SU-DHL-6 (cell line): ENCODE results near the gene ALCAM.

Experiments
- H2AFZ ChIP-seq: fragments of 200-600 bp; sonication (generic); 2 replicates; pipeline ENCODE4 v1.6.1; 2014; ENCODE audit warnings: low read depth, mild to moderate bottlenecking, moderate library complexity, mixed read lengths, antibody characterized with exemption, low read length; ENCODE audit not compliant: severe bottlenecking
- H3F3A ChIP-seq: fragments of 200-600 bp; shearing (Covaris generic); 2 replicates; pipeline ENCODE4 v1.6.0; 2016; ENCODE audit warnings: antibody characterized with exemption, mild to moderate bottlenecking; ENCODE audit not compliant: insufficient read depth
- H3K27ac ChIP-seq: fragments of 200-600 bp; sonication (generic); 2 replicates; pipeline ENCODE4 v1.5.1; 2016; ENCODE audit warnings: low read depth, mild to moderate bottlenecking, low read length, moderate library complexity, mixed read lengths
- H3K27me3 ChIP-seq: fragments of 200-600 bp; sonication (generic), shearing (Covaris generic); 2 replicates; pipeline ENCODE4 v1.6.0; 2014; ENCODE audit warnings: mild to moderate bottlenecking, low read length
- H3K36me3 ChIP-seq: fragments of 200-600 bp; sonication (generic); 2 replicates; pipeline ENCODE4 v1.6.1; 2014; ENCODE audit warnings: mild to moderate bottlenecking, low read length, mixed read lengths
- H3K4me2 ChIP-seq: fragments of 300-600, 200-600 bp; shearing (Covaris generic), sonication (generic); 2 replicates; pipeline ENCODE4 v1.6.0; 2014; ENCODE audit warnings: low read length, low read depth, mild to moderate bottlenecking; ENCODE audit not compliant: poor library complexity, severe bottlenecking
- H3K4me3 ChIP-seq: fragments of 200-600 bp; sonication (generic); 2 replicates; pipeline ENCODE4 v1.5.1; 2014; ENCODE audit warnings: antibody characterized with exemption, low read length, mild to moderate bottlenecking, mixed read lengths; ENCODE audit not compliant: insufficient read depth, poor library complexity, severe bottlenecking
- H3K79me2 ChIP-seq: fragments of 200-600 bp; sonication (generic); 2 replicates; pipeline ENCODE4 v1.6.1; 2014; ENCODE audit warnings: mild to moderate bottlenecking, low read length, moderate library complexity; ENCODE audit not compliant: insufficient read depth
- H3K9ac ChIP-seq: fragments of 200-600 bp; sonication (generic); 2 replicates; pipeline ENCODE4 v1.7.0; 2014; ENCODE audit warnings: mild to moderate bottlenecking, low read length
- H3K9me2 ChIP-seq: fragments of 200-600 bp; sonication (generic); replicated peaks from 2 replicates; pipeline ENCODE4 v1.6.1; 2014; ENCODE audit warnings: low read length; ENCODE audit not compliant: insufficient read depth
- H3K9me3 ChIP-seq: fragments of 200-600 bp; sonication (generic); 2 replicates; pipeline ENCODE4 v1.6.1; 2014; ENCODE audit warnings: low read length, mixed read lengths; ENCODE audit not compliant: insufficient read depth
- H4K20me1 ChIP-seq: fragments of 200-600 bp; sonication (generic); 2 replicates; pipeline ENCODE4 v1.6.1; 2014; ENCODE audit warnings: low read depth, mild to moderate bottlenecking, antibody characterized with exemption, low read length, moderate library complexity, mixed read lengths
- EZH2phosphoT487 ChIP-seq: fragments of 200-600 bp; sonication (generic), shearing (Covaris generic); conservative IDR thresholded peaks from 2 replicates; pipeline ENCODE4 v1.6.1; 2018; ENCODE audit warnings: mild to moderate bottlenecking, antibody characterized with exemption, low read length, moderate library complexity, mixed read lengths
- TF ChIP-seq, protein P1 (sequence below): fragments of 200-600 bp; sonication (generic); IDR thresholded peaks from one replicate; pipeline ENCODE4 v1.5.1; 2017; ENCODE audit warnings: antibody characterized with exemption, mild to moderate bottlenecking, low read length, moderate library complexity; ENCODE audit not compliant: insufficient read depth, poor library complexity, severe bottlenecking

ALCAM gene

DNA sequence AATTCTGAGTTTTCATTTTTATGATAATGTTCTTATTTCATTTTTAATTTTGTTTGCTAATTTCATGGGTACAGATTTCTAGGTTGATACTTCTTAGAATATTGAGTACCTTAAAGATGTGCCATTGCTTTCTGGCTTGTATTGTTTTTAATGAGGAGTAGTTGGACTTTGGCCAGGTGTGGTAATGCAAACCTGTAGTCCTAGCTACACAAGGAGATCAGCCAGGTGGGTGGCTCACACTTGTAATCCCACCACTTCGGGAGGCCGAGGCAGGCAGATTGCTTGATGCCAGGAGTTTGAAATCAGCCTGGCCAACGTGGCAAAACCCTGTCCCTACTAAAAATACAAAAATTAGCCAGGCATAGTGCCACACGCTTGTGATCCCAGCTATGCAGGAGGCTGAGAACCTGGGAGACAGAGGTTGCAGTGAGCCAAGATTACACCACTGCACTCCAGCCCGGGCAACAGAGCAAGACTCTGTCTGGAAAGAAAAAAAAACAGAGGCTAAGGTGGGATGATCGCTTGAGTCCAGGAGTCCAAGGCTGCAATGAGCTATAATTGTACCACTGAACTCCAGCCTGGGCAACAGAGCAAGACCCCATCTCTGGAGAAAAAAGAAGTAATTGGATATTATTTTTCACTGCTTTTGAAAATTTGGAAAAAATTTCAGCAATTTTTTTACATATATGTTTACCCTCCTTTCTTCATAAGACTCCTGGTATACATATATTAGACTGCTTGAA is 198.0 kb downstream of the ALCAM start:
- Histone ChIP-seq H3K27me3 (no peaks in the 10 kb centered on the region), H3K36me3 (peaks cover 9% of the 10 kb centered on the region; the same call in 1 of the 2 replicates), H2AFZ (no peak overlapping the region), H3K9me2 (no peaks in the 10 kb centered on the region), H3K9ac (no peak overlapping the region), H3F3A (peaks cover 4% of the 10 kb centered on the region; the same call in 1 of the 2 replicates), H3K79me2 (no peaks in the 10 kb centered on the region), H4K20me1 (no peaks in the 10 kb centered on the region), H3K9me3 (no peaks in the 10 kb centered on the region), H3K4me3 (no peak overlapping the region), H3K4me2 (no peak overlapping the region), H3K27ac (no peak overlapping the region)
- TF ChIP-seq EZH2phosphoT487 = no peak
- TF ChIP-seq, protein P1, sequence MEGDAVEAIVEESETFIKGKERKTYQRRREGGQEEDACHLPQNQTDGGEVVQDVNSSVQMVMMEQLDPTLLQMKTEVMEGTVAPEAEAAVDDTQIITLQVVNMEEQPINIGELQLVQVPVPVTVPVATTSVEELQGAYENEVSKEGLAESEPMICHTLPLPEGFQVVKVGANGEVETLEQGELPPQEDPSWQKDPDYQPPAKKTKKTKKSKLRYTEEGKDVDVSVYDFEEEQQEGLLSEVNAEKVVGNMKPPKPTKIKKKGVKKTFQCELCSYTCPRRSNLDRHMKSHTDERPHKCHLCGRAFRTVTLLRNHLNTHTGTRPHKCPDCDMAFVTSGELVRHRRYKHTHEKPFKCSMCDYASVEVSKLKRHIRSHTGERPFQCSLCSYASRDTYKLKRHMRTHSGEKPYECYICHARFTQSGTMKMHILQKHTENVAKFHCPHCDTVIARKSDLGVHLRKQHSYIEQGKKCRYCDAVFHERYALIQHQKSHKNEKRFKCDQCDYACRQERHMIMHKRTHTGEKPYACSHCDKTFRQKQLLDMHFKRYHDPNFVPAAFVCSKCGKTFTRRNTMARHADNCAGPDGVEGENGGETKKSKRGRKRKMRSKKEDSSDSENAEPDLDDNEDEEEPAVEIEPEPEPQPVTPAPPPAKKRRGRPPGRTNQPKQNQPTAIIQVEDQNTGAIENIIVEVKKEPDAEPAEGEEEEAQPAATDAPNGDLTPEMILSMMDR = no peak

DNA sequence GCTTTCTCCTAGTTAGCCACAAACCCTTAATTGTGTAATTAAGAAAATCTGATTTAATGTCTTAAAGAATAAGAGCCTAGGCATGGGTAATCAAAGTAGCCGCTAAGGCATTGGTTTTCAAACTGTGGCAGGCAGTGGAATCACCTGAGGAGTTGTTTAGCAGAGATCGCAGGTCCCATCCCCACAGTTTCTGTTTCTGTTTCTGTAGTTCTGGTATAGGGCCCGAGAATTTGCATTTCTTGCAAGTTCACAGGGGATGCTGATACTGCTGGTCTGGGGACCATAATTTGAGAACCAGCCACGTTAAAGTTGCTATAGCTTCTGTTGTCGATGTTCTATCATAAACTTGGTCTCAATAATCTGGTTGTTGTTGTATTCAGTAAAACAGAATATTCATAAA is 204.3 kb downstream of the ALCAM start:
- Histone ChIP-seq H3K27ac (no peak overlapping the region), H3K27me3 (no peaks in the 10 kb centered on the region), H3K79me2 (no peaks in the 10 kb centered on the region), H3K36me3 (peaks cover 19% of the 10 kb centered on the region; the same call in 1 of the 2 replicates), H3K9me3 (no peaks in the 10 kb centered on the region), H3K4me2 (no peak overlapping the region), H3K4me3 (no peak overlapping the region), H4K20me1 (no peaks in the 10 kb centered on the region), H3F3A (no peaks in the 10 kb centered on the region; the same call in 1 of the 2 replicates), H2AFZ (no peak overlapping the region), H3K9ac (no peak overlapping the region), H3K9me2 (no peaks in the 10 kb centered on the region)
- TF ChIP-seq, protein P1 = no peak
- no peak for TF ChIP-seq EZH2phosphoT487

DNA sequence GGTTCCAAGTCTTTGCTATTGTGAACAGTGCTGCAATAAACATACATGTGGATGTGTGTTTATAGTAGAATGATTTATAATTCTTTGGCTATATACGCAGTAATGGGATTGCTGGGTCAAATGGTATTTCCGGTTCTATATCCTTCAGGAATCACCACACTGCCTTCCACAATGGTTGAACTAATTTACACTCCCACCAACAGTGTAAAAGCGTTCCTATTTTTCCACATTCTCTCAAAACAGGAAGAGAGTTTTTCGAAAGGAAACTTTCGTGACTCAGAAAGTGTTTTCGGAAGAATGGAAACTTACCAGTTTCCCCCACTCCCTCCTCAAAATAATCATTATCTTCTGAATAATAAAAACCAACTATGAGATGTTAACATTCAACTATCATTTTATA is 205.8 kb downstream of the ALCAM start:
- TF ChIP-seq, protein P1 = no peak
- TF ChIP-seq EZH2phosphoT487 = no peak
- Histone ChIP-seq H3K36me3 (peaks cover 24% of the 10 kb centered on the region; the same call in 1 of the 2 replicates), H3K27ac (no peak overlapping the region), H3K9me3 (no peaks in the 10 kb centered on the region), H3K4me2 (no peak overlapping the region), H3F3A (no peaks in the 10 kb centered on the region; the same call in 1 of the 2 replicates), H2AFZ (no peak overlapping the region), H3K79me2 (no peaks in the 10 kb centered on the region), H3K9ac (no peak overlapping the region), H4K20me1 (no peaks in the 10 kb centered on the region), H3K4me3 (no peak overlapping the region), H3K9me2 (no peaks in the 10 kb centered on the region), H3K27me3 (no peaks in the 10 kb centered on the region)
